GM12864 (cell line): ENCODE data around the gene SLC15A1.

Source experiments
- DNase-seq: peaks from one replicate; pipeline ENCODE4 v3.0.0-alpha.2; 2011; ENCODE audit warnings: low read depth
- H3K4me3 ChIP-seq: 2 replicates; pipeline ENCODE4 v1.5.1; 2011; ENCODE audit warnings: mild to moderate bottlenecking, low read depth, low read length, control low read depth
- CTCF ChIP-seq: IDR thresholded peaks from 2 replicates; pipeline ENCODE4 v1.5.1; 2011; ENCODE audit warnings: low read depth, mild to moderate bottlenecking, moderate library complexity, low read length, control low read depth, inconsistent platforms; ENCODE audit errors: missing control alignments

The SLC15A1 gene

GRCh38 chr13:98685146-98685545 is 67.3 kb downstream of the SLC15A1 start:
- no peak overlapping the region for H3K4me3 ChIP-seq
- no peak for DNase-seq
- TF ChIP-seq CTCF: no peak

GRCh38 chr13:98681049-98681448 is 71.4 kb downstream of the SLC15A1 start:
- no peak for TF ChIP-seq CTCF
- H3K4me3 ChIP-seq: no peak overlapping the region
- no peak for DNase-seq

GRCh38 chr13:98678741-98679140 is 73.7 kb downstream of the SLC15A1 start:
- TF ChIP-seq CTCF: no peak
- DNase-seq: no peak

GRCh38 chr13:98677398-98677797 is 75.1 kb downstream of the SLC15A1 start:
- TF ChIP-seq CTCF: no peak
- no peak for DNase-seq
- no peak overlapping the region for H3K4me3 ChIP-seq

More at GRCh38 chr13:98678741-98679140, 73.7 kb downstream of the SLC15A1 start:
- H3K4me3 ChIP-seq: no peak overlapping the region

GRCh38 chr13:98676239-98676638 is 76.2 kb downstream of the SLC15A1 start:
- no peak for TF ChIP-seq CTCF
- DNase-seq: no peak

GRCh38 chr13:98675837-98676236 is 76.6 kb downstream of the SLC15A1 start:
- H3K4me3 ChIP-seq: no peak overlapping the region
- no peak for TF ChIP-seq CTCF
- DNase-seq: no peak

More at GRCh38 chr13:98676239-98676638, 76.2 kb downstream of the SLC15A1 start:
- no peak overlapping the region for H3K4me3 ChIP-seq

- no peak overlapping the region for H3K4me3 ChIP-seq
- no peak for TF ChIP-seq CTCF
- DNase-seq: no peak
These were observed 77.4 kb downstream of the SLC15A1 start for GRCh38 chr13:98675066-98675465.
